ENCODE data around the gene CD59. TPM values are rescaled to one million over a fixed set of nuclear protein-coding genes. Genes with fewer than 3 reads are reported as not detected.

CD59 gene
- total RNA-seq, 2 experiments from 2014 or later: 35.2 to 37.8 TPM

DNA sequence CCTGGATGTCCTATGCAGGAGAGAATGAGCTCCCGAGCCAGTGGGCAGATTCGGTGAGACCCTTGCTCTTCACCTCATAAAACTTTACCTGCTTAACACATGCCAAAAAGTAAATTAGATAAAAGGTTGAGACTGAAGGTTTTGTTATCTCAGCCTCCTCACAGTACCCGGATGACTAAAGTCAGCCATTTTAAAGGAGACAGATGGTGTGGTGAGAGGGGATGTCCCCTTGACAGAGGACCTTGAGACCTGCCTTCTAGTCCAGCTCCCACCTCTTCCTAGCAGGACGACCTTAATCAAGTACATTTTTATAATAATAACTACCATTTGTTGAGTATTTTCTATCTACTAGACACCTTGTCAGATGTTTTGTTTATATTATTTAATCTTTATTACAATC, 75.3 kb downstream of the CD59 start:
- no peaks in the 10 kb centered on the region for H3K36me3 ChIP-seq (ENCODE audit: insufficient read depth, low read length)
- Mint-ChIP-seq H3K36me3 (ENCODE audit: low read depth) (no peaks in the 10 kb centered on the region), H3K27me3 (peaks cover 9% of the 10 kb centered on the region), H3K4me1 (ENCODE audit: low read depth) (no peaks in the 10 kb centered on the region), H3K9me3 (no peaks in the 10 kb centered on the region), H3K27ac (no peak overlapping the region), H3K4me3 (no peak overlapping the region)
- no peak overlapping the region for H3K27ac ChIP-seq (ENCODE audit: low read depth in 1 of 2, low read length in 2 of 2)
- H3K9me3 ChIP-seq (ENCODE audit: control insufficient read depth in 1 of 2, insufficient read depth in 1 of 2, low read length in 2 of 2): no peaks in the 10 kb centered on the region
- POLR2A ChIA-PET: no interaction called here
- CTCF ChIA-PET: no interaction called here
- no peak overlapping the region for H3K4me3 ChIP-seq (ENCODE audit: low read length)
- DNase-seq: no peak
- ATAC-seq (ENCODE audit: poor library complexity): no peak
- H3K4me1 ChIP-seq (ENCODE audit: insufficient read depth, low read length): no peaks in the 10 kb centered on the region
- intact Hi-C loops (cut with DNase I, micrococcal nuclease): no loop called here
- H3K27me3 ChIP-seq (ENCODE audit: control insufficient read depth in 1 of 2, insufficient read depth in 2 of 2, low read length in 2 of 2): no peaks in the 10 kb centered on the region
- TF ChIP-seq, protein P1, sequence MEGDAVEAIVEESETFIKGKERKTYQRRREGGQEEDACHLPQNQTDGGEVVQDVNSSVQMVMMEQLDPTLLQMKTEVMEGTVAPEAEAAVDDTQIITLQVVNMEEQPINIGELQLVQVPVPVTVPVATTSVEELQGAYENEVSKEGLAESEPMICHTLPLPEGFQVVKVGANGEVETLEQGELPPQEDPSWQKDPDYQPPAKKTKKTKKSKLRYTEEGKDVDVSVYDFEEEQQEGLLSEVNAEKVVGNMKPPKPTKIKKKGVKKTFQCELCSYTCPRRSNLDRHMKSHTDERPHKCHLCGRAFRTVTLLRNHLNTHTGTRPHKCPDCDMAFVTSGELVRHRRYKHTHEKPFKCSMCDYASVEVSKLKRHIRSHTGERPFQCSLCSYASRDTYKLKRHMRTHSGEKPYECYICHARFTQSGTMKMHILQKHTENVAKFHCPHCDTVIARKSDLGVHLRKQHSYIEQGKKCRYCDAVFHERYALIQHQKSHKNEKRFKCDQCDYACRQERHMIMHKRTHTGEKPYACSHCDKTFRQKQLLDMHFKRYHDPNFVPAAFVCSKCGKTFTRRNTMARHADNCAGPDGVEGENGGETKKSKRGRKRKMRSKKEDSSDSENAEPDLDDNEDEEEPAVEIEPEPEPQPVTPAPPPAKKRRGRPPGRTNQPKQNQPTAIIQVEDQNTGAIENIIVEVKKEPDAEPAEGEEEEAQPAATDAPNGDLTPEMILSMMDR (IDR thresholded peaks at IDR 0.05): no peak

DNA sequence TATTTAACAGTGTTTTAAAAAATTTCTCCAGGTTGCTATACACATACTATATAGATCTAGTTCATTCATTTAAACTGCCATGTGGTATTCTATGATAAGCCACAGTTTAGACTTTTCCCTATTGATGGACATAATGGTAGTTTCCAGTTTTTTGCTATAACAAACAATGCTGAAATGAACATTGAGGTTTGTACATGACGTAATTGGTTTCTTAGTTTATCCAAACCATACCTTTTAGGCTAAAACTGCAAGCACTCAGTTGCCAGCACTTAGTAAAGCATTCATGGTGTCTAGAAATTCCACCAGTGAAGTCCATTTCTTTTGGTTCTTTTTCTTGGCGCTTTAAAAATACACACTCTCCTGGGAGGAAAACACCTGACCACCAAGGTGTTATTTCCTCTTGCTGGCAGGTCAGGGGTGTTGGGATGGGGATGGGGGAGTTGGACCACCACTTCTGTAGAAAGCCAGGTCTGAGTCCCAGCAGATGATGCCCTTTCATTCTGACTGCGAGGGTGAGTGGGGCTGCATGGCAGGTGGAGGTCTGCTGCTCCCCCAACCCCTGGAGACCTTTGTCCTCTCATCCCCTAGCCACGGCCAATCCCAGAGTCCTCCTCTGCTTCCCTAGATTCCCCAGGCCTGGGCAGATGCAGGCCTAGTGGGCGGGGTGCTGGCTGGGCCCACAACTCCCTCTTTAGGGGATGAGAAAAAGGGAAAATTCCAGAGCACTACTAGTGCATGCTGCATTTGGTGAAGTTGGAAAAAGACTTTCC, 76.7 kb downstream of the CD59 start:
- Histone ChIP-seq H3K9me3 (ENCODE audit: control insufficient read depth in 1 of 2, insufficient read depth in 1 of 2, low read length in 2 of 2) (no peaks in the 10 kb centered on the region), H3K4me3 (ENCODE audit: low read length) (no peak overlapping the region), H3K27me3 (ENCODE audit: control insufficient read depth in 1 of 2, insufficient read depth in 2 of 2, low read length in 2 of 2) (no peaks in the 10 kb centered on the region), H3K4me1 (ENCODE audit: insufficient read depth, low read length) (no peaks in the 10 kb centered on the region), H3K27ac (ENCODE audit: low read depth in 1 of 2, low read length in 2 of 2) (no peak overlapping the region), H3K36me3 (ENCODE audit: insufficient read depth, low read length) (no peaks in the 10 kb centered on the region)
- intact Hi-C loops (cut with DNase I, micrococcal nuclease): no loop called here
- no peak overlapping the region for H3K27ac Mint-ChIP-seq
- peaks cover 20% of the 10 kb centered on the region for H3K27me3 Mint-ChIP-seq
- DNase-seq: no peak
- no peak overlapping the region for H3K4me3 Mint-ChIP-seq
- no peaks in the 10 kb centered on the region for H3K36me3 Mint-ChIP-seq (ENCODE audit: low read depth)
- no peaks in the 10 kb centered on the region for H3K4me1 Mint-ChIP-seq (ENCODE audit: low read depth)
- no peaks in the 10 kb centered on the region for H3K9me3 Mint-ChIP-seq
- ChIA-PET CTCF (no interaction called here), POLR2A (no interaction called here)
- no peak for ATAC-seq (ENCODE audit: poor library complexity)
- TF ChIP-seq, protein P1 (IDR thresholded peaks at IDR 0.05): no peak

DNA sequence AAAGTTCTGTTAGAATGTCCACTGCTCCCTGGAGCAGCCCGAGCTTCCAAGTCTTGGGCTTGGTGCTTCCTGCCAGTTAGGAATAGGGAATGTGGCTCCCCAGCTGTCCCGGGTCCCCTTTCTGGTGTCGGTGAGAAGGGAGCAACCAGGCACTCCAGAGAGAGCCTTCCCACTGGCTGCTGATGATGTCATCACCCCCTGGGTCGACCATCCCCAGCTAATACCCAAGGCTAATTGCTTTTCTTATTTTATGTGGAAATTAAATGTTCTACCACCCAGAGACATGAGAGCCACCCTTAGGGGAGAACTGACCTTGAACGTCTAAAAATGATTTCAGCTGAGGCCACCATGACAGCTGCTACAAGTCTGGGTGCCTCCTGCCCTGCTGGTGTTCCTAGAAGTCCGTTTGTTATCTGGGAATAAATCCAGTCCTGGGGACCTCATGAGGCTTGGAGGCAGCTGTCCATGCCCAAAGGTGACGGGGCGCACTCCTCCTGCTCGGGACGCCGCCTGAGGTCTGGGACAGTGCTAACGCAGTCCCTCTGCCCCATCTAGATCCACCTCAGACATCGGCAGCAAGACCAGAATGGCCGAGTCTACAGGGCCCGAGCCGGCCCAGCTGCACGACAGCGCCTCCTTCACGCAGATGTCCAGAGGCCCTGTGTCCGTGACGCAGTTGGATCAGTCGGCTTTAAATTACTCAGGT, 77.9 kb downstream of the CD59 start:
- H3K4me3 ChIP-seq (ENCODE audit: low read length): no peak overlapping the region
- POLR2A ChIA-PET: no interaction called here
- H3K36me3 ChIP-seq (ENCODE audit: insufficient read depth, low read length): no peaks in the 10 kb centered on the region
- H3K36me3 Mint-ChIP-seq (ENCODE audit: low read depth): no peaks in the 10 kb centered on the region
- no peaks in the 10 kb centered on the region for H3K9me3 Mint-ChIP-seq
- CTCF ChIA-PET: no interaction called here
- H3K9me3 ChIP-seq (ENCODE audit: control insufficient read depth in 1 of 2, insufficient read depth in 1 of 2, low read length in 2 of 2): no peaks in the 10 kb centered on the region
- no peaks in the 10 kb centered on the region for H3K4me1 ChIP-seq (ENCODE audit: insufficient read depth, low read length)
- H3K27me3 ChIP-seq (ENCODE audit: control insufficient read depth in 1 of 2, insufficient read depth in 2 of 2, low read length in 2 of 2): no peaks in the 10 kb centered on the region
- H3K27ac ChIP-seq (ENCODE audit: low read depth in 1 of 2, low read length in 2 of 2): no peak overlapping the region
- intact Hi-C loops (cut with DNase I, micrococcal nuclease): no loop called here
- ATAC-seq (ENCODE audit: poor library complexity) (no peak), DNase-seq (no peak)
- H3K27me3 Mint-ChIP-seq: peaks cover 24% of the 10 kb centered on the region
- TF ChIP-seq, protein P1 (IDR thresholded peaks at IDR 0.05): no peak
- no peaks in the 10 kb centered on the region for H3K4me1 Mint-ChIP-seq (ENCODE audit: low read depth)
- no peak overlapping the region for H3K27ac Mint-ChIP-seq
- H3K4me3 Mint-ChIP-seq: no peak overlapping the region

Data from CD4-positive, alpha-beta T cell (primary cell).